Stimulated activated CD4-positive, alpha-beta T cell treated with anti-CD3 and anti-CD28 coated beads, Interleukin-4, amount 100 ng/mL, for 48 hours (primary cell): Measurements from ENCODE around the gene HAO1.
"Not testable (repeated sequence)": the region's sequence is repeated elsewhere in the genome, so short reads cannot be mapped to it uniquely, and the experiment has no call there.

Source experiments
- DNase-seq, 2 donors: peaks; one replicate each; pipeline ENCODE4 v3.0.0-alpha.2; 2020; ENCODE audit warnings: low read depth in 2 of 2

The HAO1 gene

DNA sequence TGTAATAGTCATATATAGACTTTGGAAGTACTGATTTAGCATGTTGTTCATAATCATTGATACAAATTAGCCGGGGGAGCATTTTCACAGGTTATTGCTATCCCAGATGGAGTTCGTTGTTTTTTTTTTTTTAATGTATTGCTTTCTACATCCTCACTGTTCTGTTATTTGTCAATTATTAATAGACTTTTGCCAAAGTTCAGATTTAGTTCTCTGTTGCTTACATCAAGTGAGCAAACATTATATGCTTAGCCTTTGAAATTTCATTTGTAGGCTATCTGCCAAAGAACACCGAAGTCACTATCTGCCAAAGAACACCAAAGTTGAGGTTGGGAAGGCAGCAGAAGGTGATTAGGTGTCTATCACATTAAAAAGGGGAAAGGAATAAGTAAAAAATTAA lies at the start of gene HAO1:
HAO1 (minus strand) TSS at position 118 of the 400 bp plus-strand sequence; CDS start at position 82, 36 bp downstream.
- DNase-seq, result no peak

DNA sequence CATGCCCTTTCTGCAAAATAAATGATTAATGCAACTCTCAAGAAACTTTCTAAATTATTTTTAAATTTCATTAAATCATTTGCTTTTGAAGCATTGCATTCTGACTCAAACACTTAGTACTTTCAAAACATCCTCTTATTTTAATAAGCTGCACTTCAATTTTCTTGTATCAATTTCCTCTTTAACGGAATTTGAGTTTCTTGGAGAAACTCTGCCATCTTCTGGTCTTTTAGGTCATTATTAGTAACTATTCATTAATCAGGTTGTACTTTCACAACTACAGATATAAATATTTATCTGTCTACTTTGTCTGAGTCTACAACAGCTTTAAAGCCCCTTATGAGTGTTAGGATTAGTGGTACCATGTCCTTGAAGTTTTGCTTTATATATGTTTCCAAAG lies 49.1 kb upstream of the HAO1 start:
- no peak for DNase-seq

DNA sequence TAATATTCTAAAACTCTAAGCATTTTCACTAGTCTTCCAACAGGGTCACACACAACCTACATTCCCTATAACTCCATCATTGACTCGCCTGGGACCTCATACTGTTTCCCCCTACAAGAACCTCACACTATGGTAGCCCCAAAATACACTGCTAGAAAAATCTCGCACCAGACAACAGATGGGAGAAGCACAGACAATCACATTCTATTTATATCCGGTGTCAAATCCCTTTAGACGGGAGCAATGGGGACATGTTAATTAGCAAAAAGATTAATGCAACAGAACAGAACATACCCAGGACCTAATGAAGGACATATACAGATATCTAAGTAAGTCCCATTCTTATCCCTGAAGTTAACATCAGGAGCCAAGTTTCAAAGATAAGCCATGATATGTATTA lies 45.7 kb upstream of the HAO1 start:
- no peak for DNase-seq

DNA sequence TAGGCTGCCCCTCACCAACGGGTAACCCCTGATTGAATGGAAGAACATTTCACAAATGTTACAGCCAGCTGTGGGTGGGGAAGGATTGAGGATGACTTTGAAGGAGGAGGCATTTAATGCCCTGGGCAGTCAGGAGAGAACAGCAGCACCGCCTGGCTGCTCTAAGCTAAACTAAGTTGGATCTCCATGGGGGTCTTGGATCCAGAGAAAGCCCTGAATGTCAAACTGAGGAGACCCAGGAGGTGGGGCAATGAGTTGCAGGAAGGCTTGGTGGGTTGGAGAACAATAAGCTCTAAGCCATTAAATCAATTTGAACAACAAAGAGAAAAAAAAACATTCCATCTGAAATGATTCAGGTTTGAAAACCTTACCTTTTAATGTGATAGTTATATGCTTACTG lies 43.9 kb upstream of the HAO1 start:
- no peak for DNase-seq

DNA sequence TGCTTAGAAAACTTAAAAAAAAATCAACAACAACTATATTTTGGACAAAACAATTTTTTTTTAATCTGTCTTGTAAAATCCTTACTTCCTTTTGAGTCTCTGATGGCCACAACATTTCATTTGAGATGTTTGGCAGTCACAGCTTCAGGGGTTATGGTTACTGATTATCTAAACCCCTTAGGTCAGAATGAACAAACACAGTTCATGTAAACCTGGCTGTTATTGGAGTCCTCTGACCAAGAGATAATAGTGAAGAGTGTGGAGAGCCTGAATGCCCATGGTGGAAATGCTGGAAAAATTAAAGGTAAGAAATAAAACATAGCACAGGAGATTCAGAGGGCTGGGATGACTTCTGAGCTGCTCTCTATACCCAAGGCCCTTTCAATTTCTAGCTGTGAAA lies 41.1 kb upstream of the HAO1 start:
- DNase-seq, result no peak

DNA sequence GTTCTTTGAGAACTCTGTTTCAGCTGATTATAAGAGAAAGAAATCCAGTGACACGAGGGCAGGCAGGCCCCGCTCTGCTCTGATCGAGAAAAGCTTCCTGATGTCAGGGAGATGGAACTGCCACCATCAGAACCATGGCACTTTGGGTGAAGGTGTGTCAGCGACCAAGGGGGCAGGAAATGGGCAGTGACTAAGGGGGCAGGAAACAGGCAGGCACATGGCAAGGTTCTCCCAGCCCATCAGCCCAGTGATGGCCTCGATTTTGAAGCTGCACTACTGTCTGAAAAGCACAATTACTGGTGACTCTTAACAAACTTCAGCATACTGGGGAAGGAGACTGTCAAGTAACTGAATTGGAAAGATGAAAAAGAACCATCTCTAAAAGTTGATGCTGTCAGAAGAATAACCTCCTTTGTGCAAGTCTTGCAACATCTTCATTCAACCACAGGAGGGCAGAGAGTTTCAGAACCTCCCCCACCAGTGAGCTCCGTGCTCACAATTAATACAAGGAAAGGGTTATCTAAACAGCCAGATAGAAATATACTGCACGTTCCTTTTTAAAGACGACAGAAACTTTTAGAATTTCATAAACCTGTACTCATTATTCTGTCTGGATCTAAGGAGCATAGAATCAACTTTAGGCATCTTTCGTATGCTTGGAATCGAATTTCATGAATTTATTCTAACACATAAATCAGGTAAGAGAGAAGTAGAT lies 40.2 kb upstream of the HAO1 start:
- peak in 1 of 2 donors; percentile 6 for DNase-seq

DNA sequence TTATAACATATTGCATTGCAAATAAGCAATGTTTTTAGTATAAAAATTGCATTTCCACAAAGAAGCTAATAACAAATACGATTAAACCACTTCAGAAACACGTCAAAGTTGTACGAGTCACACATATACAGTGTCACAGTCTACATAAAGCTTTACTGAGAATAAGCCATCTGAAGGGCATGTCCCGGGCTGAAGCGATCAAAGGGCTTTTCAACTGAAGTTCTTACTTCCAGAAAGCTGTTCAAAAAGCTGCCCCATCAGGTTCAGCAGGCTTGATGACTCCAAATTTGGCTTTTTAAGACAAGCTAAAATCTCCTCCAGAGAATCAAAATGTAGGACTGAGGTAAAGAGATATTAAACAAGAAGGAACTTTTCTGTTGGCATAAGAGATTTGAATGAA lies 37.5 kb upstream of the HAO1 start:
- DNase-seq, result no peak

DNA sequence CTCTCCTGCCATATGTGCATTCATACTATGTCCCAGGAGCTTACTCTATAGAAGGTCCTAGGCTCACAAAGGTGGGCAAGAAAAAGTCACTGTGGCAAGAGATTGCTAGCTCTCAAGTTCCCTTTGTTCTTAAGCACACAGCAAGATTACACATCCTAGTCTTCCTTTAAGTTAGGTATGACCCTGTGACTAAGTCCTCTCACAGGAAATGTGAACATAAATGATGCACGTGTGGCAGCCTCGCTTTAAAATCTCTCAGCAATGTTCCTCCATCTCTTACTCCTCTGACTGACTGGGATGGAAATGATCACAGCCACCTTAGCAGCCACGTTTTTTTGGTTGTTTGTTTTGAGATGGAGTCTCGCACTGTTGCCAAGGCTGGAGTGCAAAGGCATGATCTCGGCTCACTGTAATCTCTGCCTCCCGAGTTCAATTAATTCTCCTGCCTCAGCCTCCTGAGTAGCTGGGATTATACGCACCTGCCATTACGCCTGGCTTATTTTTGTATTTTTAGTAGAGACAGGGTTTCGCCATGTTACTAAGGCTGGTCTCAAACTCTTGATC lies 35.7 kb upstream of the HAO1 start:
- DNase-seq, result no peak

DNA sequence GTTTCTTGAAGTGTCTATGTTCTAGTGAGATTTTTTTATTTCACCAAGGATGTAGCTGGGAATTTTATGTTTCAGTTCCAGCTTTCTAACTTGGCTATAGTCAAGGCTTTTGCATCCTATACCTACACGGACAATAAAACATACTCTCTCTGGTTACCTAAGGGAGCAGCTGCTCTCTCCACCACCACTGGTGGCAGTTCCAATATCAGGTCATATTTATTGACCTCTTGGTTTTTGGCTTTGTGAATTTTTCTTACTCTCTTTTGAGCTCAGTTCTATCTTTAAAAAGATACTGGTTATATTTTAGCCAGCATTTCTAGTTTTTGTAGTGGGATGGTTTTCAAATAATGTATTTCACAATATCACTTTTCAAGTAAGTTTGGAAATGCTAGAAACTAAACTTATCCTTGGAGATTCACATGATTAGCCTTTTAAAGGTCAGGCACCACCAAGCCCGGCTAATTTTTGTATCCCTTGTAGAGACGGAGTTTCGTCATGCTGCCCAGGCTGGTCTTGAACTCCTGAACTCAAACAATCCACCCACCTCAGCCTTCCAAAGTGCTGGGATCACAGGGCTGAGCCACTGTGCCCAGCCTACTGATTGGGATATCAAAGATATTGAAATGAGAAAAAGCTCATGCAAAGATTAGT lies 34.7 kb upstream of the HAO1 start:
- no peak for DNase-seq

DNA sequence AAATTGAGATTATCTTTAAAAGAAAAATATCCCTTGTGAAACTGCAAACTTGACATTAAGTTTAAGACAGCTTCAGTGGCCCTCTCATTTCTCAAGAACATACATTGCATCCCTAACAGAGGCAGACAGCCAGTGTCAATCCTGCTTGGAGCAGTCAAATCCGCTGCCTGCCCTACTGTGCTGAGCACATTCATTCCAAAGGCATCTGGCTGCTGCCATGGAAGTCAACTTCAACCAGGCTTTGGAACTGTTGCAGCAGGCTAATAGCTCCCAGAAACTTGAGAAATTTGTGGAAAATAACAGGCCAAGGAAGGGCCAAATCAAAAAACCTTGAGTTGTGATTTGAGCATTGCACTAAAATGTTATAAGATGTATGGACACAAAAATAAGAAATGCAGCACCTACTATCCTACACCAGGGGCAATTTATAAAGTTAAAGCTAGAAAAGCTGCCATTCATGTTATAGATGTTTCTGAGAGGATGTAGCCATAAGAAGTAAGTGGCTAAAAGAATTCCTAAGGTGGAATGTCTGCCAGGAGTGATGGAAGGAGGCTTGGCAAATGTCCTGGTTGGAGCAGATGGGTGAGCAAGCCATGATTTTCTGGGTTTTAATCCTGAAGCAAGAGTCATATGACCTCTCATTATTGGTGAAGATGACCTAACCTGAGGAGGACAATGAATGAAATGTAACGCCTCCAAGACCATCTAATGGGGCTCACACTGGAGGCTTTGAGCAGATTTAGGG lies 31.4 kb upstream of the HAO1 start:
- no peak for DNase-seq

DNA sequence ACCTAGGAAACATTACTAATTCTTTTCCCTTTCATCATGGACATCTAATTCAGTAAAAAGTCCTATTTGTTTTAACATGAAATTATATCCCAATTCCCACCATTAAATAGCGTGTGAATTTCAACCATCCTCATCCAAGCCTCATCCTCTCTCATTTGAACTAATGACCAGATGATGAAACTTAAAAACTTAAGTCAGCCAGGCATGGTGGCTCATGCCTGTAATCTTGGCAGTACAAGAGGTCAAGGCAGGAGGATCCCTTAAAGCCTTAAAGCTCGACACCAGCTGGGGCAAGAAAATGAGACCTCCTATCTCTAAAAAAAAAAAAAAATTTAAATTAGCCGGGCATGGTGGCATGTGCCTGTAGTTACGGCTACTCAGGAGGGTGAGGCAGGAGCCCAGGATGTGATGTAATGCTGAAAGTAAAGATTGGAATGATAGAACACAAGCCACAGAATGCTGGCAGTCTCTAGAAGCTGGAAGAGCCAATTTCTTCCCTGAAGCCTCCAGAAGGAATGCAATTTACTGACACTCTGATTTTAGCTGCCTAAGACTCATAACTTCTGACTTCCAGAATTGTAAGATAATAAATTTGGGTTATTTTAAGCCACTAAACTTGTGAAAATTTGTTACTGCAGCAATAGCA lies 27.1 kb upstream of the HAO1 start:
- DNase-seq, result no peak

DNA sequence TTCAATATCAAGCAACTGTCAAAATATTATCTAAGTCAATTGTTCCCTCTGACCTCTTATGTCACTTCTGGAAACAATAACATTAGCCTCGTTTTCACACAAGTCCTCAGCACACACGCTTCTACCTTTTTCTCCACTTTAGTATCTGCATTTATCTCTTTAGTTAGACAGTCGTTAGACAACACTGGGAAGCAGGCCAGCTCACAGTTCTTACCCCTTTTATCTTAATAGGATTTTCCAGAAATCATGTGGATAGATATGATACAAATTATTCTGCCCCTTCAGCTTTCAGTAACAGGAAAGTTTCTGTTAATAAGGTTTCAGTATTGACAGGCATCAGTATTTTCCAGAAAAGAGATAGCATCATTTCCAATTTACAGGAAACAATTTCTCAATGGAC lies 25.9 kb upstream of the HAO1 start:
- no peak for DNase-seq

DNA sequence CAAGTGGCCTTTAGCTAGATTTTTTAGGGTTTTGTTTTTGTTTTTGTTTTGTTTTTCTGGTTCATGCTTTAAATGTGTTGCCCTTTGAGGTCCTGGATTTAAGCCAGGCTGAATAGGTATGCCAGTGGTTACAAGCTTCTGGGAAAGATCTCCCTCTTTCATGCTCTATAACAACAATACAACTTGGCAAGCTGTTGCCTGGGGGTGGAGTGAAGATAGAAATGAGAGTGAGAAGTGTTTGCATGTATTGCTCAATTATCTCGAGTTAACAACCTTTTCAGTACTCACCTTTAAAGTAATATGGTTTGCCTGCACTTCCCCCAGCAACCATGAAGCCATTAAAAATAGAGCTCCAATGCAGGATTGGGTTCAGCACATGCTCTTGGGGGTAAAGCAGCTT lies 19.2 kb upstream of the HAO1 start:
- DNase-seq, result no peak

DNA sequence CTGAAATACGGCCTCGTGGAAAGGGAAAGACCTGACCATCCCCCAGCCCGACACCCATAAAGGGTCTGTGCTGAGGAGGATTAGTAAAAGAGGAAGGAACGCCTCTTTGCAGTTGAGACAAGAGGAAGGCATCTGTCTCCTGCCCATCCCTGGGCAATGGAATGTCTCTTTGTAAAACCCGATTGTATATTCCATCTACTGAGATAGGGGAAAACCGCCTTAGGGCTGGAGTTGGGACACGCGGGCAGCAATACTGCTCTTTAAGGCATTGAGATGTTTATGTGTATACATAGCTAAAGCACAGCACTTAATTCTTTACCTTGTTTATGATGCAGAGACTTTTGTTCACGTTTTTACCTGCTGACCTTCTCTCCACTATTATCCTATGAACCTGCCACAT lies 16.3 kb upstream of the HAO1 start:
- DNase-seq, result not testable (repeated sequence)

DNA sequence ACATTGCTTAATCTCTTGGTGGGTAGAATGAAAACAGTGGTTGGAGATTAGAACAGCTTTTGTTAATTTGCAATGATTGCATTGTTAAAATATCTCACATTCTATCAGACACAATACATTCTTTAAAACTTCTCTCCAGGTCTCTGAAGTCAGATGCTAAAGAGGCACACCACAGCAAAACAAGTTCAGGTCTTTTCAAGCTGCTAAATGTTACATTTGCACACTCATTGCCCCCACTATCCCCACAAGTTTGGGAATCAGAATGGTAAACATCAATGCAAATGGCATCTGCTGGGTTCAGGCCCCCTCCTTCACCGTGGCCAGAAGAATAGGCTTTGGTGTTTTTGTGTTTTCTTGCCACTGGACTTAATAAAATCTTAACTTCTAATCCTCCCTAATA lies 10.1 kb upstream of the HAO1 start:
- DNase-seq, result no peak

DNA sequence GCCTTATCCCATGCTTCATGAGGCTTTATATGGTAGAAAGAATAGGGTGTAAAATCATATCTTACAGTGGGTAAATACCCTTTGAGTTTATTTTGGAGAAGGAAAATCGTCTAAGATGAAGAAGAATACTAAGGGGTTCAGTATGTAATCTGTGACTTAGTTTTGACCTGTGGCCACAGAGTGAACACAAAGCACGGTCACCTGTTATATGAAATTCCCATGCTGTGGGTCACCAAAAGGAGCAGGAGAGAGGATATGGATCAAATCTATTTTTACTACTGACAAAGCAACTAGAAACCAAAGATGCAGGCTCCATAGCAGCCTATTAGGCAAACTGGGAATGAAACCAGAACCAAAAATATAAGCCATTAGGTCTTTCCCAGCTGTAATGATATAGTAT lies 3.6 kb upstream of the HAO1 start:
- DNase-seq, result no peak

DNA sequence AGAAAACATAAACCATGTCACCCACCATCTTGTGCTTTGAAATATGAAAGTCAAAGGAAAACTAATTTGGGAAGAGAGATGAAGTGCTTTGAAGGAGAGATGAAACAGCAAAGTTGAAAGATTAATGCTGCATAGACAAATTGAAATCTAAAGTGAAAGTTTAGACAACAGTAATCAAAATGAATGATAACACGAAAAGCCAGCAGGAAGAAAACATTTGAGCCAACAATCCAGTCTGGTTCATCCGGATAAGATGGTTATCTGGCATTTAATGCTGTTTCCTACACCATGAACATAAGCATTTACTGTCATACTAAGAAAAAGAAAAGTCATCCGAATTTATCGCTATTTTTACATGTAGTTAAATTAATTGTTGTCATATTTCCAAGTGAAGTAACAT lies 595 bp downstream of the HAO1 start:
- no peak for DNase-seq

DNA sequence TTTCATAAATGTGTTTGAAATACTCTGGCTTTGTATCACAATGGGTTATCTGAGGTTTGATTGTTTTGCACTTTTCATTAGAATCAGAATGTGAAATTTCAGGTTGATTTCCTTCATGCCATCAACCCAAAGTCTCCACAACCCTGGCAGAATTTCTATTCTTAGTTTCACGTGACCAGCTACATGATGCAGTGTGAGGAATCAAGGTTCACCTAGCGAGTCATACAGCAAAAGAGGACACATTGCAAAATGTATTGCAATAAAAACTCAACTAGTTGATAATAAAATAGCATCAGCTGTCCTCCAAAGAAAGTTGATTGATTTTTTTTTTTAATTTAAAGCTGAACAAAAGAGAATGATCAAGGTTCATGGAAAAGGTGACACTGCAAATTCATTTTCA lies 2.2 kb downstream of the HAO1 start:
- no peak for DNase-seq

DNA sequence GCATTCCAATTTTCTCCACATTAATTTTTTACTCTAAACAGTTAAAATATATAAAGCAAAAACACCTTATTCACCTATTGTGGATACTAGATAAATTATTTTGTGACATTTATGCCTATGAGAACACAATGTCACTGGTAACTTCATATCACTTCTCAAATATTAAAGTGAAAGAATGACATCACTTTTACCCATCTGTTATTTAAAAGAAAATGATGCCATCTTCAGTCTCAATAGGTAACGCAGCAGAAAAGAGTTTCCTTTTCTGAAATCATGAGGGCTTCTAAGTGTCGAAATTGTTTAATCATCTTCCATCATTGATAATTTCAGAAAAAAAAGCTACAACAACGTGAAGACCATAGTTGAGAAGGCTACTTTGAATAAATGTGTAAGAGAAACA lies 2.9 kb downstream of the HAO1 start:
- no peak for DNase-seq

DNA sequence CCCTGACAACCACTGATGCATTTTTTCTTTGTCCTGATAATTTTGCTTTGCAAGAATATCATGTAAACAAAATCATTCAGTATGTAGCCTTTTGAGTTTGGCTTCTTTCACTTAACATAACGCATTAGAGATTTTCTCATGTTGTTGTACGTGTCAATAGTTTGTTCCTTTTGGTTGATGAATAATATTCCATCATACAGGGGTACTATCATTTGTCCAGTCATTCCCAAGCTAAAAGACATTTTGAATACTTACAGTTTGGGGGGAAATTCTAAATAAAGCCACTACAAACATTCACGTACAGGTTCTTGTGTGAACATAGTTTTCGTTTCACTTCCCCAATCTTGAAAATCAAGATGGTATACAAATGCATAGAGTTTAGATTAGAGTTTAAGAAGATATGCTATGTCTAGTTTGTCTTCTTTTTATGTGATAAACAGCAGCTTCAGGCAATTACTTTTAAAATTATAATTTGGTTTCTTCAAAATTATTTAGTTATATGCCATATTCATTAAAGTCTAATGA lies 5.2 kb downstream of the HAO1 start:
- DNase-seq, result no peak

DNA sequence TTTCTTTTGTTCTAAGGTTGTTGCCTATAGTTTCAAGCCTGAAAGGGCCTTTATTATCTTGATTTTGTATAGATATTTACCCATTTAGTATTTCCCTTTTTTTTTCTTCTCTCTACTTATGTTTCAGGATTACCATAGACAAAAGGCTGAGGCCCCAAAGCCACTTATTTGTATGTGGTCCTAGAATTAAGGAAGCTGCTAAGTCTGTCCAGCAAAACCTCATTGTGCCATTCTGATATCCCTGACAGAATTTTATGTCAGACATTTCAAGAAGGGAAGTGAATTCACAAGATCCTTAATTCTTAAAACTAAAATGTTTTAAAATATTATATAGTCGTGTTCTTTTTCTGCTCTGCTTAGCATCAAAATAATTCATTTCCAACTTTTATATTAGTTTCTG lies 6.9 kb downstream of the HAO1 start:
- DNase-seq, result no peak

DNA sequence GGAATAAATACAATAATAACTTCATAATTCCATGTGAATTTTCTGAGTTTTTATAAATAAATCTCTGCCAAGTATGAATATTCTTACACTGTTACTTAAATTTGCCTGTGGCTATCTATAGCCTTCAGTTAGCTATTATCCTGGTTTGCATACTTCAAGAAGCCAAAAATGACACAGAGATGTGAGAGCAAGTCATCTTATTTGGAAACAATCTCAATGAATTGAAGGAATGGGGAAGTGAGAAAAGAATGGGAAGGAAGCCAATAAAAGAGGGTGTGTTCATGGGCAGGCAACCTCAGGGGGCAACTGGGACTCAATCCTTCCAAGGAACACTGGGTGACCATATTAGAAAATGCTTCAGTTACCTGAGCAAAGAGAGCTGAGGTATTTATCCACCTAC lies 9.9 kb downstream of the HAO1 start:
- DNase-seq, result no peak
